Forelimb muscle (tissue), 1 donor: ENCODE measurements around the gene RTN4R. TPM values are rescaled to one million over a fixed set of nuclear protein-coding genes. Genes with fewer than 3 reads are reported as not detected.

ENCODE experiments used
- DNase-seq: peaks from one replicate; pipeline ENCODE4 v3.0.0-alpha.2; 2013; ENCODE audit warnings: low read depth
- polyA plus RNA-seq: library from polyadenylated mRNA; unstranded; fragments of 120-200 nt; gene quantifications from one replicate; pipeline ENCODE4 v1.2.1, GENCODE V29; 2013; ENCODE audit not compliant: insufficient read length

RTN4R gene
- polyA plus RNA-seq, 1 donor: 19.9 TPM

DNA sequence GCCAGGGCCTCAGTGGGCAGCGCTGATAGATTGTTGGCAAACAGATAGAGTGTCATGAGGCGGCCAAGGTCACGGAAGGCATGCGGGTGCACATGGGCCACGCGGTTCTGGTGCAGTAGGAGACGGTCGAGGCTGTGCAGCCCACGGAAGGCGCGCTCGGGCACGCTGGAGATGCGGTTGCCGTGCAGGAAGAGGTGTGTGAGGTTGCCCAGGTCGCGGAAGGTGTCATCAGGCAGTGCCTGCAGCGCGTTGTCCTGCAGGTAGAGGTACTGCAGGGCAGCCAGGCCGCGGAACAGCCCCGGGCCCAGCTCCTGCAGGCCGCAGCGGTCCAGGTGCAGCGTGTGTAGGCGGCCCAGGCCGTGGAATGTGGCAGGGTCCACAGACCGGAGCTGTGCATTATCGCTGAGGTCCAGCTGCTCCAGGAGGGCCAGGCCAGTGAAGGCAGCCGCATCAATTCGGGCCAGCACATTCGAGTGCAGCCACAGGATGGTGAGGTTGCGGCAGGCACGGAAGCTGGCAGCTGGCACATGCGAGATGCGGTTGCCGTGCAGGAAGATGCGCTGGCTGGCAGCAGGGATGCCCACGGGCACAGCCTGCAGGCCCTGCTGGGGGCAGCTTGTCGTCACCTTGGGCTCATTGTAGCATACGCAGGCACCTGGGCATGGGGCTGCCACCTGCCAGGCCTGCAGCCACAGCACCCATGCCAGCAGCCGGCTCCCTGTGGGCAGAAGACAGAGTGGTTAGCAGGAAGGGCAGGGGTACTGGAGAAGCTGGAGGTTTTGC is 25.5 kb downstream of the RTN4R start:
- DNase-seq: no peak

DNA sequence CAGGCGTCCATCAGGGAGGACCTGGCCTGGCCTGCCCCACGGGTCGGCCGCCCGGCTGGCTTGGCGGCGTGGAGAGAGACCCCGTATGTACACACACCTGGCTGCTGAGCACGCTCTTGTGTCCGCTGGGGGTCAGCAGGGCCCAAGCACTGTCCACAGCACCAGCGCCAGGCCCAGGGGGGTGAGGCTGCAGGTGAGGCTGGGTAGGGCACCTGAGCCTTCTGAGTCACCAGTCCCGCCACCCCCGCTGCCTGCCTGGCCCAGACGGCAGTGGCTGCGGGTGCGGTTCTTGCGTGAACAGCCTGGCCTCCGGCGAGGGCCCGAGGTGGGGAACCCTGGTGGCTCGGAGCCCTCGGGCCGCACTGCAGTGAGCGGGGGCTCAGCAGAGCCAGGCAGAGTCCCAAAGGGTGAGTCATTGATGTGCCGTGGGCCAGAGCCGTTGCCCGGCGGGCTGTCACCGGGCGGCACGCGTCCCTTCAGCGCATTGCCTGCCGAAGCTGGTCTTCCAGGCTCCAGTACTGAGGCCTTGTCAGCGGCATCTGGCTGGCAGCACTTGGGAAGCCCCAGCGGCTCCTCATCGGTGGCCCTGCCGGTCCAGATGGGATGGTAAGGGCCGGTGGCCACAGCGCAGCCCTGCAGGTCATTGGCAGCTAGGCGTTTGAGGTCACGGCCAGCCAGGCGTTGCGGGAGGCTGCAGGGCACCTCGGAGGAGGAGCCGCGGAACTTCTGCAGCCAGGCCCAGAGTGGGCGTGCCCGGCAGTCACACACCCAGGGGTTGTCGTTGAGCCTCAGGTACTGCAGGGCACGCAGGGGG is 26.3 kb downstream of the RTN4R start:
- DNase-seq: no peak

DNA sequence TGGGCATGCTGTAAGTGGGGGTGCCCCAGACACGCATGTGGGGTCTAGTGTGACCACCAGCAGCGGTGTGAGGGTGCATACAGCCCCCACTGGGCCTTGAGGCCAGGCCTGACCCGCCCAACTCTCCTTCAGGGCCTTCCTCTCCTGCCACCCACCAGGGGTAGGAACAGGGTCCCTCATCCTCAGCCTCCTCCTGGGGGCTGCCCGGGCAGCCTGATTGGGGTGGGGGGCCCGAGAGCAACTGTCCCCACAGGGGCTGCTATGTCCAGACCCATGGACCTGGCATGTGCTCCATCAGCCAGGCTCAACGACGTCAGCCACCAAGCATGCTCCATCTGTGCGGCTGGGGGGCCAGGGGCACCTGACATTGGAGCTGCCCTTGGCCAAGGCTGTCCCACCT is 27.2 kb downstream of the RTN4R start:
- DNase-seq: no peak

DNA sequence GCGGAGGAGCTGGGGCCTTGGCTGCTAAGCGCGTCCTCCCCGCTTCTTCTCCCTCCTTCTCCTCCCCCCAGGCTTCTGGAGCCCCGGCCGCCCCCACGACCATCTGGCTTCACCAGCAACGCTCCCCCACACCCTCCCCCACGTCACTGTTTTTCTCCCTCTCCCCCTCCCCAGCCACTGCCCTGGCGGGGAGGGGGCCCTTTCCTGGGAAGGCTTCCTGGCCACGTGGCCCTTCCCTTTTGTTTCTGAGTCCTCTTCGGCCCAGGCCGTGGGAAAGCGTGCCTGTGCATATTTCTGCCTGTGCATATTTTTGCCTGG is 27.7 kb downstream of the RTN4R start:
- DNase-seq: no peak

DNA sequence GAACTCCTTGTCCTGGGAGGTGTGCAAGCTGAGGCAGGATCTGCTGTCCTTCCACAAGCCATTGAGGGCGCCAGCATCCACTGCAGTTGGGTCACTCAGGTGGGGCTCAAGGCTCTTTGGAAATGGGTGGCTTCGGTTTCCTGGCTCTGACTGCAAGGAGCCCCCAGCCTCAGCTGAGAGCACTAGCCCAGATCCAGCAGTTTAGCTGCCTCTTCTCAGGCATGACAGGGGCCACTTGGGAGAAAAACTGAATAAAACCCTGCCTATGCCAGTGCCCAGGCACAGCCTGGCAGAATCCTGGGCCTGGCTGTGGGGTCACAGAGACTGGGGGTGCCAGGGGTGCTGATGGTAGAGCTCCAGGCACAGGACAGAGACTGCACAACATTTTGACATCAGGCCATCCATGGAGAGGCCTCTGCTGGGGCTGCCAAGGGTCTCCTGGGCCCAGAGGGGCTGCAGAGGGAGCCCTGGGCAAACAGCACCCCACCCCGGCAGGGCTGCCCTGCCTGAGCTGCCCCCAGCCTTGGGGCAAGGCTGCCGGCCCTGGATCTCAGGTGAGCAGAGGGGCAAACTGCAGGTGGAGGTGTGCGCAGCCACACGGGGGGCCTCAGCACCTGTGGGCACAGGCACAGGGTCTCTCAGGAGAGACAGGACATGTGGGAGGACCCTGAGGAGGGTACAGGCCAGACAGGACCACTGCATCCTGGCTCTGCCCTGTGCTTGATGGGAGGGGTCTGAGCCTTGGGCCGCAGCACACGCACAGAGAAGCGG is 28.3 kb downstream of the RTN4R start:
- DNase-seq: no peak

DNA sequence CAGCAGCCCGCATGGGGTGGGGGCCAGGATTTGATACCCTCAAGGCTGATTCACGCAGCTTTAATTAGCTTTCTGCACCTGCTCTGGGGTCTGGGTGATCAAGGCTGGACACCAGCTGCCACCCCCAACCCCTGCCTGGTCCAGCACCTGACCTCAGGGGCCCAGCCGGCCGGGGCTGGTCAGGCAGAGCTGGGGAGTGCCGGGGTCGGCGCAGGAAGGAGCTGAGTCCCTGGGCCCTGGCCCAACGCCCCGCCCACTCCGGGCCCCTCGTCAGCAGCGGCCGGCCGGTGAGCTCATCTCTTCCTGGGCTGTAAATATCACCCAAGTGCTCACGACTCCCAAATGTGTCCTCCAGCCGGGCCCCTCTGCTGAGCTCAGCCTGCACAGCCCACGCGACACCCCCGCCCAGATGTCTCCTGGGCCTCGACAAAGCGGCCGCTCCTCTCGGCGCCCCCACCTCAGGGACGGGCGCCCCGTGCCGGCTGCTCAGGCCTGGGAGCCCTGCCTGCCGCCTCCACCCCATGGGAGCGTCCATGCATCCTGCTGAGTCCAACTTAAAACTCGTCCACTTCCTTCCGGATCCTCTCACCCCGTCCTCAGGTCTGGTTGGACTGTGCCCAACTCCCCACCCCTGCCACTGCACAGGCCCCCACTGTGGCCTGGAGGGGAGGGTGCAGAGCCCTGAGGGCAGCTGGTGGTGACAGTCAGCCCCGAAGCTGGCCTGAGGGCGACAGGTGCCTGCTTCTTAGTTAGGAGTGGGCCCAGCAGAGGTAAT is 29.0 kb downstream of the RTN4R start:
- no peak for DNase-seq

DNA sequence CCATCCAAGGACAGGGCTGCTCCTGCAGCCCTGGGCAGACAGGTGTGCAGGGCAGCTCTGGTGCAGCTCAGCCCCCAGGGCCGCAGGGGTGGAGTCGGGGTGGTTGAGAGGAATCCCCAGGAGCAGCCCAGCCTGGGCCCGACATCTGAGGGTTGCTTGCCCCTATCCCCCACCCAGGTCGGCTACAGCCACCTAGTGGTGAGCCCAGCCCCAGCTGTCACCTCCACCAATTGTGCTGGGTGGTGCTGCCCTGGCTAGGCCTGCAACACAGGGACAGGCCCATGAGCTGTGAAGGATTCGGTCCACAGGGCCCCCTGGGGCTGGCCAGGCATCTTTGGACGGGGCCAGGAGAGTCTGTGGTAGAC is 29.6 kb downstream of the RTN4R start:
- DNase-seq: no peak

DNA sequence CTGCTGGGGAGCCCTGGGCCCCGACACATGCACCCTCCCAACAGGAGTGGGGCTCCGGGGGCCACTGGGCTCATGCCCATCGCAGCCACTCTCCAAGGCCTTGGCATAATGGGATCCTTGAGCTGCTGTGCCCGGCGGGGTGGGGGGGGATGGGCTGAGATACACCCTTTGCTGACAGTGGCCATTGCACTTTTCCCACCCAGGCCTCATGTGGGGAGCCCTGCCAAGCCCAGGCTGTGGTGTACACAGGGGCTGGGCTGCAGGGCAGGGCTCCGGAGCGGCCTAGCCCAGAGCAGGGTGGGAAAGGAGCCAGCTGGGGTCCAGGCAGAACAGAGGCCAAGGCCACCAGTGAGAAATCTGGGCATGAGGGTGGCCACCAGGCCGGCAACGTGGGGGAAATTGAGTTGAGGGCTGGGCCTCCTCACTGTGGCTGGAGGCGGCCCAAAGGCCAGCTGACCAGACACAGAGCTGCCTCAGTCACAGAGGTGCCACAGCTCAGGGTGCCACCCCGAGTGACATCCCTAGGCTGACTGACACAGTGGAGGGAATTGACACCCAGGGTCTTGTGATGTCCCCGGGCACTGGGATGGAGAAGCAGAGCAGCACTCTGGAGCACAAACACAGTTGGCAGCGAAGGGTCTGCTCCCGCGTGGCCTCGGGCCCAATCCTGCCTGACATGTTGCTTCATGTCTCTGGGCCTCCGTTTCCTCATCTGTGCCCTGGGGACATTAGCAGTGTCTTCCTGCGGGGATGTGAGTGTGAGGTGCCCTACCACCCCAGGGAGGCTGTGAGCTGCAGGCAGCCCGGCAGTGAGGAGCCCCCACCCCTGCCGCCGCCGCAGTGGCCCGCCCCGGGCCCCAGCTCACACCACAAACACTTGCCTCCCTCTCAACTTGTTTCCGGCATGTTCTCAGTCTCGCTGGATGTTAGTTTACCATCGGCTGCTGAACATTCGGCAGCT is 30.4 kb downstream of the RTN4R start:
- DNase-seq: no peak

DNA sequence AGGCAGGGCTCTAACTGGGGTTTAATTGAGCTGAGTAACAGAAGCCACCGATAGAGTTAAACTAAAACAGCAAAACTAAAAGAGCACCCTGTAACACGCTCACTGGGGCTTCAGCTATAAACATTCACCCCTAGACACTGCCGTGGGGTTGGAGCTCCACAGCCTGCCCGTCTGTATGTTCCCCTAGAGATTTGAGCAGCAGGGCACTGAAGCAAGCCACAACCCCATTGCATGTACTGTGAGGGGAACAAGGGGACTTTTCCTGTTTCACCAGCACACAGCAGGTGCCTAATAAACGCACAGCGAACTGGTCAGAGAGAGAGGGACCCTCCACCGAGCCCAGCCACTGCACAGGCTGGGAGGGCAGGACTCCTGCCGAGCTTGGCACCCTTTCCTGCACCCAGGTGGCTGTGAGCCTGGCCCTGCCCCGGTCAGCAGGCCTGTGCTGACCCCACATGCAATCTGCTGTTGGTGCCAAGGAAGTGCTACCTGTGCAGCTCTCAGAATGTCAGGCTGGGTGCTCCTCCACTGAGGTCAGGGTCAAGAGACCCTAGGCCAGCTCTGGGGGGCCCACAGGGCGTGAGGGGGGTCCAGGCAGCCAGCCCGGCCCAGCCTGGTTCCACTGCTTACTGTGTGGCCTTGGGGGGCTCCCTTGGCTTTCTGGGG is 31.9 kb downstream of the RTN4R start:
- no peak for DNase-seq

DNA sequence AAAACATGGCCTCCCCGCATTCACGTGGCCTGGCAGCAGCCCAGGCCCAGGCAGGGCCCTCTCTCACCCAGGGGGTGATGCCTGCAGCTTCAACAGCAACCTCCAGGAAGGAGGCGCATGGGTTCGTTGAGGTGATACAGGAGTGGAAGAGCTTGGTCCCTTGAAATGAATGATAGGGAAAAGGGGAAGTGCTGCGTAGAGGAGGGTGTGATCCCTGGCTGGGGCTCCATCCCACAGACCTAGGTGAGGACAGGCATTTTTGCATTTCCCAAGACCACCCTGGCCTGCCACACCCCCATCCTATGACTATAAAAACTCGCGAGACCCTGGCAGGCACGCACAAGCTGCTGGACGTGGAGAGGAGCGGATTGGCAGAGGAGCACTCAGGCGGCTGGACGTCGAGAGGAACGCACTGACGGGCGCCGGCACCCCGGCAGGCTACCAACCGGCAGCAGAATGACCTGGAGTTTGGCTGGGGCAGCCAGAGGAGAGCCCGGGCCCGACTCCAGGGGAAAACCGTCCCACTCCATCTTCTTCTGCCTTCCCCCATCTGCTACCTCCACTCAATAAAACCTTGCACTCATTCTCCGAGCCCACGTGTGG is 32.6 kb downstream of the RTN4R start:
- no peak for DNase-seq

DNA sequence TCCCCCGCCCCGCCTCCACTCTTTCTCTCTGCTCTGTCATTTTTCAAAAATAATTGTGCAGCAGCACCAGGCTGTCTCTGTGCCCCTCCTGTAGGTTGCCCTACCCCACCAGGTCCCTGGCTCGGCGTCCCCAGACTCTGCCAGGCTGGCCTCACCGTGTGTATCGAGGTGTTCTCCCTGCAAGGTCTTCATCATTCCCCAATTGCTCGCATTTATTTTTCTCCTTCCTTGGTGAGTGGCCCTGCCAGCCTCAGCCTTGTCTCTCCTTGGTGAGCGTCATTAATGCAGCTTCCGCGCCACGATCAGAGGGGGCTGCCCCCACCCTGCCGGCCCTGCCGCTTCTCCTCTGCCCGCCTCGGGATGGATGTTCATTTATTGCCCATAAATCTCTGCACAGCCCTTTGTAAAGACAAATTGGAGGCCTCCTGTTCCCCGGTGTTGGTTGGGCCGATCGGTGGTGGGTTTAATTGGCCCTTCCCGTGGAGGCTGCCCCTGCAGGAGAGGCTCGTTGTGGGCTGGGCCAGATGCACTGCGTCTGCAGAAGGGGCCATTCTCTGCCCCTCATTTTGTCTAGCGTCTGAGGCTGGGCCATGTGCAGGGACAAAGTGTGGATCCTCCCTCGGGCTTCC is 33.2 kb downstream of the RTN4R start:
- DNase-seq: no peak

DNA sequence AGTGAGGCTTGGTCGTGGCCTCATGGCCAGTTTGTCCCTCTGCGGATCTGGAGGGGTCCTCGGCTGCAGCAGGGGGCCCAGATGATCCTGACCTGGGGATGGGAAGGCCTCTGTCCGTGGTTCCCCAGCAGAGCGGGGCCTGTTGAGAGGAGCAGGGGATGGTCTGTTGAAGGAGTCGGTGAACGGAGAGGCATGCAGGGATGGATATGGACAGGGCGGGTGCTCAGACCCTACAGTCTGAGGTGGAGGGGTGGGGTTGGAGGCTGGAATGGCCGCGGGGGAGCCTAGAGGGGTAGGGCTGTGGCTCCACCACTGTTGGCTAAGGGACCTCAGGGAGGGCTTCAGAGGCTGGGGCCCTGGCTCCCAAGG is 33.8 kb downstream of the RTN4R start:
- DNase-seq: no peak

DNA sequence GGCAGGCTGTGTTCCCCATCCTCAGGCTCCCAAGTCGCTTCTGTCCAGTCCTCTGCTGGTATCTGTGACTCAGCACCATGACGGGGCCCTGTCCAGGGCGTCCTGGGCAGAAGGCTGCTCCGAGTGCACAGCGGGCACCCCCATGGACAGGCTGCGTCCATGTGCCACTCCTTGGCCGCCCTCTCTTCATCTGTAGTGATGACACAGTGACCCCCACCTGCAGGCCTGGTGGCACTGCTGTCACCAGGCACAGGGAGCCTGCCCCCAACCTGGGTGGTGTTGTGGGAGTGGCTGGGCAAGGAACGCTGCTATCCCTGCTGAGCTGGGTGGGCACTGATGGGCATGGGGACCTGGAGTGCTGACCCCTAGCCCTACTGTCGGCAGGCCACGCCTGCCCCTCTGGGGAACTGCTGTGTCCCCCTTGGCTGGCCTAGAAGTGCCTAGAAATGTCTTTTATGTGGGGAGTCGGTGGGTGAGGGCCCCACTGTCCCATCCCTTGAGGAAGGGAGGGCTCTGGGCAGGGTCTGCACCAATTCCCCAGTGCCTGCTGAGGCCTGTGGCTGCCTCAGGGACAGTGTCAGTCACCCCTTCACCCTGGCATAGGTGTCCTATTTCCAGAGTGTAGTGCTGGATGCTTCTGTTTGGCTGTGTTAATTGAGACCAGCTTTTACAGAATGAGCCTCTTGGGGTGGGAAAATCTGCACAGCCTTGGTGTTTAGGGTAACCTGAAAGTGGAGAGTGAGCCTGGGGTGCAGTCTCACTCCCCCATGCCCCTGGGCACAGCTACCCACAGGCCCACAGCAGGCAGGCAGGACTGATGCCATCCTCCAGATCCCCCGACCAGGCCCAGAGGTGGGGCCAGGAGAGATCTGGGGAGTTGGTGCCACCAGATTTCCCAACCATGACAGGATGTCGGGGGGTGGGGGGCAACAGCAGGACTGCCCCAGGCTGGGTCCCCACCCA is 34.5 kb downstream of the RTN4R start:
- no peak for DNase-seq

DNA sequence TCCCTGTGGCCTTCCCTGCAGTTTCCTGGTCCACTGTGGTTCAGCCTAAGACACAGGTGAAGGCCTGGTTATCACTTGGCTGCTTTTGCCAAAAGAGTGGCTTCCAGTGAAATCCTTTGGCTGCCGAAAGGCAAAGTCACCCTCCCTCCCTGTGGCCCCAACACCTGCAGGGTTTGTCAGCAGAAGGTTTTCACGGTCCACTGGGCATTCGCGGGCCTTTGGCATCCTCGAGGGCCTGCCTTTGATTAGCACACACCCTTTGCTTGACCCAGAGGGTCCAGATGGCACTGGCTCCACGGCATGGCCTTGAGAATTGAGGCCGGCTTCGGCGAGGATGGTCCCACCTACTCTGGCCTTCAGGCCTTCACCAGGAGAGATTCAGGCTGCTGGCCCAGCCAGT is 35.3 kb downstream of the RTN4R start:
- no peak for DNase-seq

DNA sequence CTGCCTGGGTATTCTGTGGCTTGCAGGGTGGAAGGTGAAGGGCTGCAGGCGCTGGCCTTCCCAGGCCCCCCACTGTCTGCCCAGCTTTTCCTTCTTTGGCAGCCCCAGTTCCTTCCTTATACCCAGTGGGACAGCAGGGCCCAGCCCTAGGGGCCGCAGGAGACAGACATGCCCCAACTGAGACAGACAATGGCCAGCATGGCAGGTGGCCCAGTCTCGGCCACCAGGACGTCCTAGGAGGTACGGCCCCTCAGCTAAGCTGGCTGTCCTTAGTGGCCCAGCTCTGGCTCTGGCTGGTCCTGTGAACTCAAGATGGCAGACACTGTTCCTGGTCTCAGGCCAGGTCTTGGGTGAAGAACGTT is 35.9 kb downstream of the RTN4R start:
- DNase-seq: no peak

DNA sequence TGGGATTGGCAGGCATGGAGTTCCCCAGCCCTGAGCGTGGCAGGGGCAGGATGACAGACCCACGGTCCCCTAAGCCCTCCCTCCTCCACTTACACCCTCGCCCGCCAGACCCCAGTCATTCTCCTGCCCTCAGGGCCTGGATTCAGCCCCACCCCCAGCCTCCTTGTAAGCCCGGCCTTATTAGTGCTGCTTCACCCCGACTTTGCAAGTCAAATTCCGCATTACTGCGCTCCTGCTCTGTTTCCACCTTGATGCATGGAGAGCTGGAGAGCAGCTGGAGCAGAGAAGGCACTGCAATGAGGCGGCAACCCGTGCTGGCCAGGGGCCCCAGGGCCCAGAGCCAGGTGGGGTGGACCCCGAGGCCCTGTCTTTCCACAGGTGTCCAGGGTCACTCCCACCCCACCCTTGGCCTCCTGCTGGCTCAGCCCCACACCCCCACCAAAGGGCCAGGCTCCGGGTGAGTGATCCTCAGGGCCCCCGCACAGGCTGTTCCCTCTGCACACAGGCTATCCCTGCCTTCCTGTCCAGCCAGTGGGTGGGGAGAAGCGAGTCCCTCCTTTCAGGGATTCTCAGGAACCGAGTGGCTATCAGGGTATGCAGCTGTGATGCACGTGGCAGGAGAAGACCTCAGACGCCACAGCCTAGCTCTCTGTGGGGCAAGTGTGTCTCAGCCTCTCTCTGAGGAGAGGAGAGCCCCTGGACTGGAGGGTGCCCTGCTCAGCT is 36.4 kb downstream of the RTN4R start:
- no peak for DNase-seq

DNA sequence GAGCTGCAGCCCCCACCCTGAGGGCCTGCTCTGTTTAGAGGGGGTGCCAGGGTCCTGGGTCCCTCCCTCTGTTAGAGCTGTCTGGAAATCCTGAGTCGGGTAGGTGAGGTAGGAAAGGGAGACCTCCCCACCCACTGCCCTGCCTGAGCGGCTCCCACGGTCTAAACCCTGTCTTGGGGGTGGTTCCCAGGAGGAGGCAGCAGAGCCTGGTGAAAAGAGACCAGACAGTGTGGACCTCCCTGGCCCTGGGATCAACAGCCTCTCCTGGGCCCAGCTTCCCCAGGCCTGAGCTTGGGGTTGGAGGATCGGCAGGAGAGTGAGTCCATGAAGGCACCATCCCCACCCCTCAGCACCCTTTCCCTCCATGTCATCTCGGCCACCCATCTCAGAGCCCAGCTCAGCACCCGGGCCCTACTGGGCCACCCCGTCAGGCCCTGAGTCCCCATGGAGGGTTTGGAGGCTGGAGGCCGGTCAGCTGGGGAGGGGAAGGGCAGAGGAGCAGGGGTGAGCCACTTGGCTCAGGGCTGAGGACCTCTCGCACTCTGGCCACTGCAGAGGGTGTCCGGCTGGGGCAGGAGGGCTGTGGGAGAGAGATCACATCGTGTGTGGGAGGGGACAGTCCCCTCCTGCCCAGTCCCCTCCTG is 37.2 kb downstream of the RTN4R start:
- DNase-seq: no peak
